ENCODE results near the gene MIPOL1. TPM values are rescaled to one million over a fixed set of nuclear protein-coding genes. Genes with fewer than 3 reads are reported as not detected.

MIPOL1 gene
- total and polyA plus RNA-seq, 2 of the 13 experiments (the other 11 are each of a cell fraction or from before 2014, with no cell fraction given): 8.6 to 34.2 TPM

Small RNA genes within 50 kb of the gene (small RNA-seq; reads per million reads assigned to genes)
- gene RNU6-273P (ENCODE audit: insufficient read depth in 2 of 3, insufficient read length in 3 of 3, low read depth in 2 of 3, low replicate concordance in 1 of 3): 0 reads per million in 3 experiments
- 0 reads per million in 3 experiments for gene RNU6-886P (ENCODE audit: insufficient read depth in 2 of 3, insufficient read length in 3 of 3, low read depth in 2 of 3, low replicate concordance in 1 of 3)

Other genes starting within 250 kb of the MIPOL1 start
- gene SLC25A21, start 25.3 kb upstream of the MIPOL1 start, total RNA-seq (2016; rRNA removed; fragmentation: Illumina TruSeq; extraction: Trizol): 2.9 and 3.3 TPM in 2 replicates
- 0.60 and 1.9 TPM in 2 replicates for gene SLC25A21, start 25.3 kb upstream of the MIPOL1 start, polyA plus RNA-seq (2011; rRNA removed)